Renal cortical epithelial cell (primary cell): ENCODE measurements around the gene PCOLCE2. TPM values are rescaled to one million over a fixed set of nuclear protein-coding genes. Genes with fewer than 3 reads are reported as not detected.

Source experiments
- DNase-seq: peaks from one replicate; pipeline ENCODE4 v3.0.0-alpha.2; 2011; ENCODE audit warnings: low read depth
- total RNA-seq: library from RNA; depleted of rRNA; stranded (reverse); fragments of >200 nt; gene quantifications from 2 replicates; pipeline ENCODE4 v1.2.3, GENCODE V29; 2014

The PCOLCE2 gene
- total RNA-seq, result 4.7 and 7.3 TPM in 2 replicates

GRCh38 chr3:142888481-142889211, at the start of gene PCOLCE2:
PCOLCE2 (minus strand) TSS chr3:142889083; CDS start chr3:142888896, 187 bp downstream.
- DNase-seq, result no peak

- no peak for DNase-seq
Observed at GRCh38 chr3:142935963-142936362, 47.1 kb upstream of the PCOLCE2 start.

- no peak for DNase-seq
Observed at GRCh38 chr3:142934887-142935269, 46.0 kb upstream of the PCOLCE2 start.

- no peak for DNase-seq
Observed at GRCh38 chr3:142934128-142934886, 45.4 kb upstream of the PCOLCE2 start.

- no peak for DNase-seq
Observed at GRCh38 chr3:142931222-142931621, 42.3 kb upstream of the PCOLCE2 start.

GRCh38 chr3:142930463-142930862, 41.6 kb upstream of the PCOLCE2 start:
- DNase-seq, result peak; percentile 20

- no peak for DNase-seq
Observed at GRCh38 chr3:142929890-142930289, 41.0 kb upstream of the PCOLCE2 start.

- peak; percentile 56 for DNase-seq
Observed at GRCh38 chr3:142929109-142929508, 40.2 kb upstream of the PCOLCE2 start.

GRCh38 chr3:142926368-142926944, 37.6 kb upstream of the PCOLCE2 start:
- DNase-seq, result no peak

GRCh38 chr3:142925140-142925539, 36.3 kb upstream of the PCOLCE2 start:
- DNase-seq, result no peak

GRCh38 chr3:142923694-142924093, 34.8 kb upstream of the PCOLCE2 start:
- DNase-seq, result no peak

GRCh38 chr3:142916605-142917004, 27.7 kb upstream of the PCOLCE2 start:
- no peak for DNase-seq

GRCh38 chr3:142915636-142916035, 26.8 kb upstream of the PCOLCE2 start:
- no peak for DNase-seq

GRCh38 chr3:142914286-142914811, 25.5 kb upstream of the PCOLCE2 start:
- no peak for DNase-seq

- DNase-seq, result no peak
Observed at GRCh38 chr3:142913432-142913831, 24.5 kb upstream of the PCOLCE2 start.

GRCh38 chr3:142912402-142913172, 23.7 kb upstream of the PCOLCE2 start:
- DNase-seq, result no peak

GRCh38 chr3:142910280-142910679, 21.4 kb upstream of the PCOLCE2 start:
- DNase-seq, result peak; percentile 25

- no peak for DNase-seq
Observed at GRCh38 chr3:142909282-142909681, 20.4 kb upstream of the PCOLCE2 start.

- DNase-seq, result no peak
Observed at GRCh38 chr3:142907996-142908395, 19.1 kb upstream of the PCOLCE2 start.

- peak; percentile 69 for DNase-seq
Observed at GRCh38 chr3:142904639-142905436, 16.0 kb upstream of the PCOLCE2 start.

GRCh38 chr3:142902356-142902755, 13.5 kb upstream of the PCOLCE2 start:
- no peak for DNase-seq
